Thyroid gland (tissue), 4 donors: ENCODE data around the gene SEPSECS. TPM values are rescaled to one million over a fixed set of nuclear protein-coding genes. Genes with fewer than 3 reads are reported as not detected.

Experiments
- DNase-seq, 2 donors: peaks; one replicate each; pipeline ENCODE4 v3.0.0-alpha.2; 2019
- H3K27ac ChIP-seq, 3 donors: fragments of 200-600 bp; sonication (generic); 1 replicate in 2 of 3; 2 replicates in 1 of 3; pipeline ENCODE4 v1.5.1; 2016 to 2019; ENCODE audit warnings: mild to moderate bottlenecking in 1 of 3, moderate library complexity in 1 of 3
- H3K27me3 ChIP-seq: fragments of 200-600 bp; sonication (generic); one replicate; pipeline ENCODE4 v1.5.1; 2019
- H3K36me3 ChIP-seq, 2 donors: fragments of 200-600 bp; sonication (generic); one replicate each; pipeline ENCODE4 v1.5.1; 2016 to 2019
- H3K4me1 ChIP-seq, 2 donors: fragments of 200-600 bp; sonication (generic); one replicate each; pipeline ENCODE4 v1.5.1; 2017 to 2019
- H3K4me3 ChIP-seq, 3 donors: fragments of 200-600 bp; sonication (generic); replicated peaks in 1 of 3; 1 replicate in 2 of 3; 2 replicates in 1 of 3; pipeline ENCODE4 v1.5.1; 2016; ENCODE audit warnings: mild to moderate bottlenecking in 1 of 3
- H3K9me3 ChIP-seq: fragments of 200-600 bp; sonication (generic); one replicate; pipeline ENCODE4 v1.5.1; 2017
- POLR2A ChIP-seq, 2 donors: fragments of 450-650 bp; IDR thresholded peaks; one replicate each; pipeline ENCODE4 v1.6.1; 2017; ENCODE audit warnings: antibody characterized with exemption in 2 of 2, mild to moderate bottlenecking in 2 of 2, moderate library complexity in 1 of 2
- WGBS, 2 donors: methylation state at CpG; one replicate each; pipeline ENCODE4 v1.1.5; 2017; 5-methylcytosine and 5-hydroxymethylcytosine counted together
- intact Hi-C: fragments of 100-400 bp; cut with DNase I; formaldehyde crosslinking; loops from one replicate; pipeline ENCODE4 v1.15.1; 2023
- total RNA-seq, 4 donors: library from RNA; depleted of rRNA; stranded (reverse); fragments of >200 nt; gene quantifications; one replicate each; pipeline ENCODE4 v1.2.3, GENCODE V29; 2016
- TF ChIP-seq, protein P1 (sequence below), 6 experiments: fragments of 200-600 bp in 3 of 6; fragments of 450-650 bp in 3 of 6; sonication (generic) in 3 of 6; IDR thresholded peaks; one replicate each; pipeline ENCODE4 v1.5.1; 2016 to 2019; ENCODE audit warnings: antibody characterized with exemption in 6 of 6, mild to moderate bottlenecking in 2 of 6, inconsistent platforms in 1 of 6, moderate library complexity in 1 of 6

The SEPSECS gene
- total RNA-seq, 4 donors from 2014 or later, result 9.2 to 22.3 (median 13.5) TPM

DNA sequence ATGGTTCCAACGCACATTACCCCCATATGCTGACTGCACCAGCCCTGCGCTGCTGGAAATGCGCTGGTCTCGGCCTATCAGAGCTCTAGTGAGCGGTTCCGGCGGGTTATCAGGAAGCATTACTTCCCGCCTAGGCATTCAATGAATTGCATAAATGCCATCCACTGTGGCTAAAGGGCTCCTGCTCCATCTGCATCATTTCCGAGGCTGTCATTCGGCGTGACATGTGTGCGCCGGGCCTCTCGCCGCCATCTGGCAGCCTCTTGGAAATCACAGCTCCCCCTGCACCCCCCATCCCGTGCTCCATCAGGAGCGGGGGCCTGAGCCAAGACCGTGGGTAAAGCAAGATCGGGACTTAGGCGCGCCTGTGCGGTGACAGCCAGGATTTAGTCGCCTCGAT lies 64.4 kb downstream of the SEPSECS start:
- intact Hi-C loops, result no loop called here
- Histone ChIP-seq H3K4me1 (peaks cover 0 to 4% of the 10 kb centered on the region in 2 donors), H3K36me3 (no peaks in the 10 kb centered on the region), H3K4me3 (no peak overlapping the region), H3K27ac (no peak overlapping the region), H3K27me3 (no peaks in the 10 kb centered on the region), H3K9me3 (no peaks in the 10 kb centered on the region)
- DNase-seq, result no peak
- TF ChIP-seq, protein P1, sequence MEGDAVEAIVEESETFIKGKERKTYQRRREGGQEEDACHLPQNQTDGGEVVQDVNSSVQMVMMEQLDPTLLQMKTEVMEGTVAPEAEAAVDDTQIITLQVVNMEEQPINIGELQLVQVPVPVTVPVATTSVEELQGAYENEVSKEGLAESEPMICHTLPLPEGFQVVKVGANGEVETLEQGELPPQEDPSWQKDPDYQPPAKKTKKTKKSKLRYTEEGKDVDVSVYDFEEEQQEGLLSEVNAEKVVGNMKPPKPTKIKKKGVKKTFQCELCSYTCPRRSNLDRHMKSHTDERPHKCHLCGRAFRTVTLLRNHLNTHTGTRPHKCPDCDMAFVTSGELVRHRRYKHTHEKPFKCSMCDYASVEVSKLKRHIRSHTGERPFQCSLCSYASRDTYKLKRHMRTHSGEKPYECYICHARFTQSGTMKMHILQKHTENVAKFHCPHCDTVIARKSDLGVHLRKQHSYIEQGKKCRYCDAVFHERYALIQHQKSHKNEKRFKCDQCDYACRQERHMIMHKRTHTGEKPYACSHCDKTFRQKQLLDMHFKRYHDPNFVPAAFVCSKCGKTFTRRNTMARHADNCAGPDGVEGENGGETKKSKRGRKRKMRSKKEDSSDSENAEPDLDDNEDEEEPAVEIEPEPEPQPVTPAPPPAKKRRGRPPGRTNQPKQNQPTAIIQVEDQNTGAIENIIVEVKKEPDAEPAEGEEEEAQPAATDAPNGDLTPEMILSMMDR (IDR thresholded peaks at IDR 0.05), result no peak
- TF ChIP-seq POLR2A (IDR thresholded peaks at IDR 0.05), result no peak
- 94 to 98% methylated on average over 24 of the region's 24 CpGs for WGBS, 2 donors

DNA sequence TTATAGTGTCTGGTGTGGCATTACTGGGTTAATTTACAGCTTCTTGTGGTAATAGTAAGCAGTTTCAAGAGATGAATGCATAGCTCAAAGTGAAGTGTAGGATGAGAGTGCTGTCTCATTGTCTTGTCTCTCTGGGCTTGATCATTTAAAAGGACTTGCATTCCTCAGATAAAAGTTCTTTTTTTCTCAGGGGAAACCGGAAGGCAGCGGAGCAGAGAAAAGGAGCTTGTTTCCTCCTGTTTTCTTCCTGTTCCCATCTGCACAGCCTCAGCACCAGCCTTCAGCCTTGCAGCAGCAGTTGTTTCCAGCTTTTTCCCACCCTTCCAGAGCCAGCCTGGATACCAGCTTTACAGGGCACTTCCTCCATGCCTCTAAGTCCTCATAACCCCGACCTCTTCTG lies 68.1 kb downstream of the SEPSECS start:
- H3K4me1 ChIP-seq, result no peaks in the 10 kb centered on the region
- no peak overlapping the region for H3K27ac ChIP-seq
- H3K9me3 ChIP-seq, result no peaks in the 10 kb centered on the region
- H3K36me3 ChIP-seq, result no peaks in the 10 kb centered on the region
- 56 to 65% methylated on average over 3 of the region's 3 CpGs for WGBS, 2 donors
- peak in 1 of 2 donors; percentile 41 for DNase-seq
- intact Hi-C loops, result no loop called here
- TF ChIP-seq POLR2A (IDR thresholded peaks at IDR 0.05), result no peak
- TF ChIP-seq, protein P1 (IDR thresholded peaks at IDR 0.05), result no peak
- H3K4me3 ChIP-seq, result no peak overlapping the region
- H3K27me3 ChIP-seq, result no peaks in the 10 kb centered on the region

DNA sequence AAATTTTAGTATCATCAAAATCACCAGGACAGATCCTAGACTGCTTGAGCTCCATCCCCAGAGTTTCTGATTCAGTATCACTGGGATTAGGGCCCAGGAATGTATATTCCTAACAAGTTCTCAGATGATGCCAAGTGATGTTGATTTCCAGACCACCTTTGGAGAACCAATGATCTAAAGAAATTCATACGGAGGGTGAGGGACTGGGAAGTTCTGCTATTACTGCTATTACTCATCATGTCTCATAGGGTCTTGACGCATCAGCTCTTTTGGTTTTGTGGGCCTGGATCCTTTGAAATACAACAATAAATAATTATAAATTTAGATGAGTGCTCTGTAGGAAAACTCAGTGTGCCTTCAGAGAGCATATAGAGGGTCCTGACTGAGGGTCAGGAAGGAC lies 69.7 kb downstream of the SEPSECS start:
- DNase-seq, result no peak
- no peaks in the 10 kb centered on the region for H3K9me3 ChIP-seq
- H3K4me1 ChIP-seq, result no peaks in the 10 kb centered on the region
- no peak overlapping the region for H3K27ac ChIP-seq
- H3K27me3 ChIP-seq, result no peaks in the 10 kb centered on the region
- 92 to 93% methylated on average over 2 of the region's 2 CpGs for WGBS, 2 donors
- no peak overlapping the region for H3K4me3 ChIP-seq
- H3K36me3 ChIP-seq, result no peaks in the 10 kb centered on the region
- no peak for TF ChIP-seq POLR2A (IDR thresholded peaks at IDR 0.05)
- TF ChIP-seq, protein P1 (IDR thresholded peaks at IDR 0.05), result no peak
- intact Hi-C loops, result no loop called here

DNA sequence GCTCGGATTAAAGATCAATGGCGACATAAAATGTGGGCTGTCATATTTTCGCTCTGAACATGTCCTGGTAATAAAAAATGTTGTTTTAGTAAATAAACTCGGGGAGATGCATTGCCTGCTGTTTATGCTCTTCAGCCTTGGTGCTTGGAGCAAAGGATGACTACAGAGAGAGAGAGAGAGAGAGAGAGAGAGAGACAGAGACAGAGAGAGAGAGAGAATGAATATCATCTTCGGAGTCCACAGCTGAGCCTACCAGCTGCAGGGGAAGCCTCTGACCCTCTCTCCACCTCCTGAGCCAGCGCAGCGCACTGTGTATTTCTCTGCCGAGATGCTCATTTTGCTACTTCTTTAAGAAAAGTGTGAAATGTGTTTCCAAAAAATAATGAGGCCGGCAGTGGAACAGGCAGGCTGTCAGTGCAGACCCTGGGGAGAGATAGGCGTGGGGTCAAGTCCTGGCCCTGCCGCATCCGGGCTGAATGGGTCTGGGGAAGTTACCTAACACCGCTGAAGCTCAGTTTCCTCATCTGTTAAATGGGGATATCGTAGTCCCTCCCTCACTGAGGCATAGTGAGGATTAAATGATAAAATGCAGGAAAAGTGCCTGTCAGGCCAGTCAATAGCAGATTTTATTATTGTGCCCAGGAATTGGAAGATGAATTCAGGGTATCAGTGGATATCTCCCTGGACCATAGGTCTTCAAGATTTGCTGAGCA lies 71.0 kb downstream of the SEPSECS start:
- H3K27ac ChIP-seq, result no peak overlapping the region
- no peaks in the 10 kb centered on the region for H3K4me1 ChIP-seq
- WGBS, 2 donors, result 82 to 84% methylated on average over 14 of the region's 14 CpGs
- no peaks in the 10 kb centered on the region for H3K27me3 ChIP-seq
- no peak overlapping the region for H3K4me3 ChIP-seq
- TF ChIP-seq, protein P1 (IDR thresholded peaks at IDR 0.05), result no peak
- TF ChIP-seq POLR2A (IDR thresholded peaks at IDR 0.05), result no peak
- intact Hi-C loops, result no loop called here
- no peak for DNase-seq
- no peaks in the 10 kb centered on the region for H3K9me3 ChIP-seq
- no peaks in the 10 kb centered on the region for H3K36me3 ChIP-seq

DNA sequence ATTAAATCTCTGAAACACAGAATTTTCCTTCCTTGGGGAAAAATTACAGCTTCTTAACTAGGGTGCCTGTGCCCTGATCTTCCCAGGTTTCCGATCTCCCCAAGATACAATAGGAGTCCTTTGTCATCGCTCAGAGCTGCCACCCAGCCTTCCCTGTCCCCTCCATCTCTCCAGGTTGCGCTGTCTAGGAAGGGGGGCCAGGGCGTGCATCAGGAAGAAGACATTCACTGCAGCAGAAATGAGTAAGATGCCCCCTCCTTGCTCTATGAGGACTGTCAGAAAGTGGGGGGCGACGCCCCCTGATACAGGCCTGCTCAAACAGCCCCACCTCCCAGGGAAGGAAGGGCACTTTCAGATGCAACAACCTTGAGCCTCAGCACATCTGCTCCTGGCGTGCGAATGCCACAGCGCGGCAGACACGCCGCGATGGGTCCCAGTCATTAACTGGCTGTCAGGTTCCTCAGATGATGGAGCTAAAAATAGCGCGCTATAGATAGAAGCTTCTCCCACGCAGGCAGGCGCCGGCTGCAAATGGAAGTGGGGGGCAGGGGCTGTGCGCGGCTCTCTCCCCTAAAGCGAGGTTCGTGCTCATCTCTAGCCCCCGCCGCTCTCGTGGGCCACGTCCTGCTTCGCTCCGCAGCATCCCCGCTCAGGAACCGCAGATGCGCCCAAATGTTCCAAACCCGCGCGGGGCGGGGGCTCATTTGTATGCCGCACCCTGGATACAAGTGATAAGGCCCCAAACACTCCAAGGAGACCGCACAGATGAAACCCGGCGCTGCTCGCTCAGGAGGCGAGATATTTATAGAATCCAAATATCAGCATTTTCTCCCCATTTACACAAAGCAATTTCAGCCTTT lies 71.9 kb downstream of the SEPSECS start:
- Histone ChIP-seq H3K4me1 (no peaks in the 10 kb centered on the region), H3K9me3 (no peaks in the 10 kb centered on the region), H3K27me3 (no peaks in the 10 kb centered on the region), H3K27ac (no peak overlapping the region), H3K36me3 (no peaks in the 10 kb centered on the region), H3K4me3 (no peak overlapping the region)
- no peak for TF ChIP-seq POLR2A (IDR thresholded peaks at IDR 0.05)
- TF ChIP-seq, protein P1 (IDR thresholded peaks at IDR 0.05), result no peak
- 66 to 68% methylated on average over 15 to 41 of the region's 41 CpGs for WGBS, 2 donors
- intact Hi-C loops, result no loop called here
- no peak for DNase-seq
